ENCODE data around the gene VSTM4. TPM values are rescaled to one million over a fixed set of nuclear protein-coding genes. Genes with fewer than 3 reads are reported as not detected.

Gene VSTM4
- total RNA-seq, 1 donor: 10.1 TPM

GRCh38 chr10:49023752-49024151 lies 91.6 kb downstream of the VSTM4 start:
- no peaks in the 10 kb centered on the region for H4K20me1 ChIP-seq (ENCODE audit: insufficient read depth, low read length)
- DNase-seq (ENCODE audit: insufficient read length, low spot score, missing footprints): no peak
- TF ChIP-seq CTCF (IDR thresholded peaks at IDR 0.05; ENCODE audit: extremely low read depth, low read depth, low read length): no peak
- no peak overlapping the region for H3K4me3 ChIP-seq (ENCODE audit: insufficient read depth, low read length)
- H3K27ac ChIP-seq (ENCODE audit: low read depth, low read length): no peak overlapping the region
- H3K36me3 ChIP-seq (ENCODE audit: insufficient read depth, low read length): no peaks in the 10 kb centered on the region
- H3K27me3 ChIP-seq (ENCODE audit: insufficient read depth, low read length): no peaks in the 10 kb centered on the region
- no peaks in the 10 kb centered on the region for H3K4me1 ChIP-seq (ENCODE audit: insufficient read depth, low read length)
- no peaks in the 10 kb centered on the region for H3K79me2 ChIP-seq (ENCODE audit: insufficient read depth, low read length)
- no peaks in the 10 kb centered on the region for H3K9me3 ChIP-seq (ENCODE audit: low read depth, low read length)
- no peak overlapping the region for H3K4me2 ChIP-seq (ENCODE audit: insufficient read depth, low read length)
- no peak overlapping the region for H2AFZ ChIP-seq (ENCODE audit: low read length)

GRCh38 chr10:49023071-49023470 lies 92.3 kb downstream of the VSTM4 start:
- H3K4me3 ChIP-seq (ENCODE audit: insufficient read depth, low read length): no peak overlapping the region

GRCh38 chr10:49021685-49022084 lies 93.6 kb downstream of the VSTM4 start:
- H3K9me3 ChIP-seq (ENCODE audit: low read depth, low read length): no peaks in the 10 kb centered on the region
- H3K4me1 ChIP-seq (ENCODE audit: insufficient read depth, low read length): no peaks in the 10 kb centered on the region
- H3K4me3 ChIP-seq (ENCODE audit: insufficient read depth, low read length): no peak overlapping the region
- no peaks in the 10 kb centered on the region for H3K79me2 ChIP-seq (ENCODE audit: insufficient read depth, low read length)
- H3K27ac ChIP-seq (ENCODE audit: low read depth, low read length): no peak overlapping the region
- no peak overlapping the region for H2AFZ ChIP-seq (ENCODE audit: low read length)
- no peaks in the 10 kb centered on the region for H4K20me1 ChIP-seq (ENCODE audit: insufficient read depth, low read length)
- no peak for DNase-seq (ENCODE audit: insufficient read length, low spot score, missing footprints)
- no peak overlapping the region for H3K4me2 ChIP-seq (ENCODE audit: insufficient read depth, low read length)
- no peak for TF ChIP-seq CTCF (IDR thresholded peaks at IDR 0.05; ENCODE audit: extremely low read depth, low read depth, low read length)
- no peaks in the 10 kb centered on the region for H3K36me3 ChIP-seq (ENCODE audit: insufficient read depth, low read length)
- H3K27me3 ChIP-seq (ENCODE audit: insufficient read depth, low read length): no peaks in the 10 kb centered on the region

More at GRCh38 chr10:49023071-49023470, 92.3 kb downstream of the VSTM4 start:
- no peak overlapping the region for H3K27ac ChIP-seq (ENCODE audit: low read depth, low read length)
- H3K4me2 ChIP-seq (ENCODE audit: insufficient read depth, low read length): no peak overlapping the region
- no peak overlapping the region for H2AFZ ChIP-seq (ENCODE audit: low read length)
- H3K36me3 ChIP-seq (ENCODE audit: insufficient read depth, low read length): no peaks in the 10 kb centered on the region
- no peaks in the 10 kb centered on the region for H3K27me3 ChIP-seq (ENCODE audit: insufficient read depth, low read length)
- DNase-seq (ENCODE audit: insufficient read length, low spot score, missing footprints): no peak
- no peaks in the 10 kb centered on the region for H3K9me3 ChIP-seq (ENCODE audit: low read depth, low read length)
- no peaks in the 10 kb centered on the region for H3K79me2 ChIP-seq (ENCODE audit: insufficient read depth, low read length)
- TF ChIP-seq CTCF (IDR thresholded peaks at IDR 0.05; ENCODE audit: extremely low read depth, low read depth, low read length): no peak
- no peaks in the 10 kb centered on the region for H4K20me1 ChIP-seq (ENCODE audit: insufficient read depth, low read length)
- H3K4me1 ChIP-seq (ENCODE audit: insufficient read depth, low read length): no peaks in the 10 kb centered on the region

DNA sequence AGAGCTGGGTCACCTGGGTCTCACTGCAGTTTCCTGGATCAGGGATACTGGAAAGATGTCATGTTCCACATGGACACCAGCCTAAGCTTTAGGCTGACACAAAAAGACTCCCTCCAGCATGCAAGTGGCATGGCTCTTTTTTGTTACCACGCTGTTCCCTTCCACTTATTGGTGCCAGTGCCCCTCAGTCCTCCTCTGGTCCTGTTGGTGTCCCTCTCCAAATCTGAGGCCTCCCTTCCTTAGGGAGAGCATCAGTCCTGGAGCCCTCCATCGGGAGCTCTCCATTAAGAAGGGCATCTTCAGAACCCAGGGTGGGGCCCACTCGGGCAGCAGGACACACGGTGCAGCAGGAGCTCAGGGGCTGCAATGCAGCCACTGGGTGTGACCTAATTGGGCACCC lies 99.6 kb downstream of the VSTM4 start:
- no peaks in the 10 kb centered on the region for H3K4me1 ChIP-seq (ENCODE audit: insufficient read depth, low read length)
- no peaks in the 10 kb centered on the region for H3K27me3 ChIP-seq (ENCODE audit: insufficient read depth, low read length)
- H3K27ac ChIP-seq (ENCODE audit: low read depth, low read length): no peak overlapping the region
- H4K20me1 ChIP-seq (ENCODE audit: insufficient read depth, low read length): no peaks in the 10 kb centered on the region
- H3K4me2 ChIP-seq (ENCODE audit: insufficient read depth, low read length): no peak overlapping the region
- no peak overlapping the region for H2AFZ ChIP-seq (ENCODE audit: low read length)
- H3K4me3 ChIP-seq (ENCODE audit: insufficient read depth, low read length): no peak overlapping the region
- no peaks in the 10 kb centered on the region for H3K36me3 ChIP-seq (ENCODE audit: insufficient read depth, low read length)
- no peak for DNase-seq (ENCODE audit: insufficient read length, low spot score, missing footprints)
- H3K9me3 ChIP-seq (ENCODE audit: low read depth, low read length): no peaks in the 10 kb centered on the region
- TF ChIP-seq CTCF (IDR thresholded peaks at IDR 0.05; ENCODE audit: extremely low read depth, low read depth, low read length): no peak
- H3K79me2 ChIP-seq (ENCODE audit: insufficient read depth, low read length): no peaks in the 10 kb centered on the region
